Hindlimb muscle (tissue), 1 donor: ENCODE results near the gene NAT14. TPM values are rescaled to one million over a fixed set of nuclear protein-coding genes. Genes with fewer than 3 reads are reported as not detected.
"Not testable (repeated sequence)": the region's sequence is repeated elsewhere in the genome, so short reads cannot be mapped to it uniquely, and the experiment has no call there.

Experiments used
- DNase-seq: peaks from one replicate; pipeline ENCODE4 v3.0.0-alpha.2; 2013
- polyA plus RNA-seq: library from polyadenylated mRNA; unstranded; fragments of 120-200 nt; gene quantifications from one replicate; pipeline ENCODE4 v1.2.1, GENCODE V29; 2013; ENCODE audit not compliant: insufficient read length

NAT14 gene
- polyA plus RNA-seq, 1 donor, result 29.9 TPM

DNA sequence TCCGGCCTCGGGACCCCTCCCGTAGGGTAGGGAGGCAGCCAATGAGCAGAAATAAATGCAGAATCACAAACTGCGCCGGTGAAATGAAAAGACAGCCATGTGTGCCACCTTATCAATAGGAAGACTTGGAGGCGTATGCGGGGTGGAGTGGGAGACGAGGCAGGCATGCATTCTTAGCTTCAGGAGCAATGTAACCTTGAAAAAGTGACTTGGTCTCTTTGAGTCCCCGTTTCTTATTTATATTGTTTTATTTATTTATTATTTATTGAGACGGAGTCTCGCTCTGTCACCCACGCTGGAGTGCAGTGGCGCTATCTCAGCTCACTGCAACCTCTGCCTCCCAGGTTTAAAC is 19.2 kb downstream of the NAT14 start:
- DNase-seq, result no peak

DNA sequence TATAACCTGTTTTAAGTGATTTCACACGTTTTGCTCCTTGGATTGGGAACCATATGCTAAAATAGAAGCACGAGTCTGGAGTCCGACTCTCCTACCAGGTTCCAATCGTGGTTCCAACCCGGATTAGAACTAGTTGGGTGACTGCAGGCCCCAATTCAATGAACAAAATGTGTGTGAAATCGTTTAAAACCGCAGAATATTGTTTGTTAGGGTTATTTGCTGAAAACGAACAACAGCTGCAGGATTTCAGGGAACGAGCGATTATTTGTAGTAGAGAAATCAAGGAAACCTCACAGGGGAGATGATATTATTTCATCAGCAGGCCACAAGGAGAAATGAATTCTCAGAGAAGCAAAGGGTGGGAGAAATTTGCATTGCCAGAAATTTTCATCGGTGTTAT is 20.0 kb downstream of the NAT14 start:
- DNase-seq, result no peak

DNA sequence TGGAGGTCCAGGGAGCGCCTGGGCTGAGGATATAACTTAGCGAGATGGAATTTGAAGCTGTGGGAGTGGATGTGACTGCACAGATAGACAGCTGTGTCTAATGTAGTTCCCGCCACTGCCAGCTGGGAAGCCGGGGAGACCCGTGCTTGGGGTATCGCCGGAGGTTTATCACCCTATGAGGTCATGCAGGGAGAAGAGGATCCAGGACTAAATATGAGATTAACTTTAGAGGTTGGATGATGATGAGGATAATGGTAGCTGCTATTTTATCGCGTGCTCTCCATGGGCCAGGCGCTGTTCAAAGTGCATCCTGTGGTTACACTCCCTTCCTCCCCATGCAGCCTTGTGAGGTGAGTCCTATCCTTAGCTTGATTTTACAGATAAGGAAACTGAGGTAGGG is 23.1 kb downstream of the NAT14 start:
- DNase-seq, result no peak

DNA sequence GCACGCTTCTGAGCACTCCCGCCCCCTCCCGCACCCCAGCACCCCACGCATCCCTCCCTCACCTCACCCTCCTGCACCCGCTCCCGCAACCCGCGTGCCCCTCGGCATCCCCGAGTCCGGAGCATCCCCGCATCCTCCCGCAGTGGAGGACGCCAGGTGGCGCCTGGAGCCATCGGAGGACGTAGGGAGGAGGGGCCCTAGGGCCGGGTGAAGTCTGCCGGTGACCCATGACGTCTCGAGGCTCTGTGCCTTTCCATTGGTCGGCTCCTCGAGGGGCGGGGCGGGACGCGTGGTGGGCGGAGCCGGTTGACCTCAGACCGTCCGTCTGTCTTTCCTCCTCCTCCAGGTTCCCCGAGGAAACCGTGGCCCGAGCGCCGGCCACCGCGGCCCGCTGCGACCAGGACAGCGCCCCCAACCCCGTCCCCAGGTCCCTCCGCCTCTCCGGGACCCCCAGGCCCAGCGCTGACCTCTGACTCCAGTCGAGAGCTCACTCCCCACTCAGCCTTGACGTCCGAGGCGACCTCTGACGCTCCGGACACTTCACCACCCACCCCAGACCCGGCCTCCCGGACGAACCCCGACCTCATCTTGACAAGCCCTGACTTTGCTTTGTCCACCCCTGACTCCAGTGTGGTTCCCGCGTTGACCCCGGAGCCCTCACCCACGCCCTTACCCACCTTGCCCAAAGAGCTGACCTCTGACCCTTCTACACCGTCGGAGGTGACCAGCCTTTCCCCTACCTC is 32.1 kb downstream of the NAT14 start:
- peak; percentile 91 for DNase-seq

DNA sequence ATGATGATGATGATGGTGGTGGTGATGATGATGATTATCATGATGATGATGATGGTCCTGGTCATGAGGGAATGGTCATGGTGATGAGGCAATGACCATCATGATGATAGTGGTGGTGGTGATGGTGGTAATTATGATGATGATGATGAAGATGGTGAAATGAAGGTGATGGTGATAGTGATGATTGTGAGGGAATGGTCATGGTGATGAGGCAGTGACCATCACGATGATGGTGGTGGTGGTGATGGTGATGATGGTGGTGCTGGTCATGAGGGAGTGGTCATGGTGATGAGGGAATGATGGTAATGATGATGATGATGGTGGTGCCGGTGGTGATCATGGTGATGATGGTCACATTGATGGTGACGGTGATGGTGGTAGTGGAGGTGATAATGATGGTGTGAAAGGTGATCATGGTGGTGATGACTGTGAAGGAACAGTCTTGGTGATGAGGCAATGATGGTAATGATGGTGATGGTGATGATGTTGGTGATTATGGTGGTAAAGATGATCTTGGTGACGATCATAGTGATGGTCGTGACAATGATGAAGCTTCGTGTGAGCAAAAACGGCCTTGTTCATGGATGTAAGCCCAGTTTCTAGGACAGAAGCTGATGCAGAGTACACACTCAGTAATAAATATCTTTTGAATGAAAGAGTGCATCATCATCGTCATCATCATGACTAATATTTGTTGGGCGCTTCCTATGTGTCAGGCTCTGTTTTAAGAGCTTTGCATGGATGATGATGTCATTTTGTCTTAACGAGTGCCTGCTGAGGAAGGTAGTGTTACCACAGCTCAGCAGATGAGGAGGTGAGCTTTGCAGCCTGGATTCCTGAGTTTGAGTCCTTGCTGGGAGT is 34.7 kb downstream of the NAT14 start:
- no peak for DNase-seq

GRCh38 chr19:55520691-55521292 is 35.8 kb downstream of the NAT14 start:
- no peak for DNase-seq

GRCh38 chr19:55525289-55526101 is 40.5 kb downstream of the NAT14 start:
- no peak for DNase-seq

DNA sequence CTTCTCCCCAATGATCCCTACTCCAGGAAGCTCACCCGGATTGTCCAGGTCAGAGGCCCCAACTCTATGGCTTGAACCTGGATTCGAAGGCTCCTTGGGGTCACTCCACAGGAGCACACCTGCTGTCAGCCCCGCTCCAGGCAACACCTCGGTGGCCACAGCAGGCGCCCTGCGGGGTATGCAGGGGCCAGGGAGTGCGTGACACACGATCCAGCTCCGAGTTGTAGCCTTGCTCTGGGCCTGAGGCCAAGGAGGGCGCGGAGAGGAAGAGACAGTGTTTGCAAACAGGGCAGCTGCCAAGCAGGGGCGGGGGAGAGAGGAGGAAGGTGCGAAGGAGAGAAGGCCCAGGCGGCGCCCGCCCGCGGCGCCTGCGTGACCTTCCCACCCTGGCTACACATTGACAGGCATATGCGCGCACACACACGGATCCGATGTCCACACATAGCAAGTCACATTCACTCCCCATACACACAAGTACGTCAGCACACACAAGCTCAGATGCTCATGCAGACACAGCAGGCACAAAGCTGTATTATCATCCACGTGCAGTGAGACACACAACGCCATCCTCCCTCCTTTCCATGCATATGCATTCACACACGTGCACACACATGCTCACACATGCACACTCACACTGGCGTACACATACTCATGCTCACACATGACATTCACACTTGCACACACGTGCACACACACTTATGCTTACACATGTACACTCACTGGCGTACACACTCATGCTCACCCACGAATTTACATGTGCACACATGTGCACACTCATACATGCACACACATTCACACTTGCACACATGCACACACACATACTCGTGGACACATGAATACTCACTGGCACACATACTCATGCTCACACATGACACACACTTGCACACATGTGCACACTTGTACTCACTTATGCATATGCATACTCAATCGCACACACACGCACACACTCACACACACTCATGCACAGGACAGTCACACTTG is 41.5 kb downstream of the NAT14 start:
- peak; percentile 61 for DNase-seq

GRCh38 chr19:55527197-55528029 is 42.4 kb downstream of the NAT14 start:
- no peak for DNase-seq

- no peak for DNase-seq
Measured at GRCh38 chr19:55528030-55528803, 43.2 kb downstream of the NAT14 start.

- DNase-seq, result no peak
Measured at GRCh38 chr19:55529636-55530234, 44.7 kb downstream of the NAT14 start.

DNA sequence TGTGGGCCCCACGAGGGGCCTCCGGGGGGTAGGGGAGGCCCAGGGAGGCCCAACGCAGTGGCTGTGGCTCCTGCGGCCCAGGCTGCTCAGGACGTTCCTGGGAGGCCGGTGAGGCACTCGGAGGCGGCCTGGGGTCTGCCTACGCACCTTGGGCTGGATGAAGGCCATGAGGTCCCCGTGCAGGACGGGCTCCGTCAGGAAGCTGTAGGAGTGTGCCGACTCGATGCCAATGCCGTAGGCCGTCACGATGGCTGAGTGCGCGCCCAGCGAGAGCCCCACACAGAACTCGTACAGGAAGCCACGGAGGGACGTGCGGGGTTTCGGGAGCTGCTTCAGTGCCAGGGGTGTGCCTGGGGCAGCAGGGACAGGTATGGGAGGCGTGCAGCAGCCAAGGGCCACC is 46.0 kb downstream of the NAT14 start:
- no peak for DNase-seq

- not testable (repeated sequence) for DNase-seq
Measured at GRCh38 chr19:55534280-55534679, 49.3 kb downstream of the NAT14 start.

DNA sequence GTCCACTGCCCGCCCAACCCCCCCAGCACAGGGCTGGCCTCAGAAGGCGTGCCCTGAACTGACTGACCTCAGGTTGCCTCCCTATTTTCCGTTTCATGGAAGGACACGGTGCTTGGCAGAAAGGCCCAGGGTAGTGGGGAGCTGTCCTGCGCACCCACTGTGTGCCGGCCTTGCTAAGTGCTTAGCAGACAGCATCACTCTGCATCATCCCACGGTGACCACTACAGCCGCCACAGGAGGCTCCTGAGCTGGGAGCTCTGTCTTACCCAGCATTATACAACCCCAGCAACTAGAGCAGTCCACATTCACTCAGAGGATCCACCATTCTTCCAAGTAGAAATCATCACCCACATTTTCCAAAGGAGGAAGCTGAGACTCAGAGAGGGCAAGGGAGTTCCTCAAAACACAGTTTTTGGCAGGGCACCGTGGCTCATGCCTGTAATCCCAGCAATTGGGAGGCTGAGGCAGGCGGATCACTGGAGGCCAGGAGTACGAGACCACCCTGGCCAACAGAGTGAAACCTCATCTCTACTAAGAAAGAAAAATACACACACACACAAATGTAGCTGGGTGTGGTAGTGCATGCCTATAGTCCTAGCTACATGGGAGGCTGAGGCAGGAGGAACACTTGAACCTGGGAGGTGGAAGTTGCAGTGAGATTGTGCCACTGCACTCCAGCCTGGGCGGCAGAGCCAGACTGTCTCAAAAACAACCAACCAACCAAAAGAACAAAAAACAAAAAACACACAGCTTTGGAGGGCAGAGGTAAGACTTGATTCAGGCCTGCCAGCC is 50.4 kb downstream of the NAT14 start:
- no peak for DNase-seq

DNA sequence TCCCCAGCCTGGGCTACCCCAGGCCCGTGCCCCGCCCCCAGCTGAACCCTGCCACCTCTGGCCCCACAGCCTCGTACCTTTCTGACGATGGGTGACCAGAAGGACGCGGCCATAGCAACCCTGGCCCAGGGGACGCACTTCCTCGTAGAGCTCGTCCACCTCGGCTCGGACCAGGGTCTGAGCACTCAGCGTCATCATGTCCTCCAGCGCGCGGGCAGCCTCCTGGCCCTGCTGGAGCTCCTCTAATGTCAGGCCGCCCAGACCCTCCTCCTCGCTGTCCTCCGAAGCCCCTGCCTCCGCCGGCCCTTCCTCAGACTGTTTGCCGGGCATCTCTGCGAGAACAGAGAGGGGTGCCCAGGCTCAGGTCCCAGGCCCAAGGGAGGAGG is 51.0 kb downstream of the NAT14 start:
- DNase-seq, result no peak

- no peak for DNase-seq
Measured at GRCh38 chr19:55536366-55536765, 51.4 kb downstream of the NAT14 start.
